ENCODE measurements around the gene SLC44A3.

SLC44A3 gene

GRCh38 chr1:94798462-94798861 is 21.7 kb upstream of the SLC44A3 start:
- in situ Hi-C loops (cut with HindIII; ENCODE audit: low sequenced_read_pairs) = loop anchor here (5.0 to 10.0 kb wide), 2 partner anchors 56 to 274 kb away; no protein-coding TSS in a partner anchor

DNA sequence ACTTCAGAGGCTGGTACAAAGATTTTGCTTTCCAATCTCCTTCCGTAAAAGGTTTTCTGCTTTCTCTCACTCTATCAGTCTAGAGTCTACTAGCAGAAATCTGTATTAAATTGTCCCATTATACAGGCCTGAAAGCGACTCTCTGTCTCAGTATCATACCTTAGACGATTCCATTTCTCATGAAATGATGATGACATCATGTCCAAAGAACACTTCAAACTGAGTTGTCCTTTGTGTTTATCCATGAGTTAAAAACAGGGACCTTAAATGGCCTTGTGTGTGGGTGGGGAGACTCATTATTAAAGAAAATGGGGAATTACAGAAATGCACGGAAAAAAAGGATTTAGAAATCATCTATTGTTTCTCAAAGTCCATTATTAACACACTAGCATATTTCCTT is 21.0 kb upstream of the SLC44A3 start:
- in situ Hi-C loops (cut with HindIII; ENCODE audit: low sequenced_read_pairs) = loop anchor here (5.0 to 10.0 kb wide), 2 partner anchors 57 to 274 kb away; no protein-coding TSS in a partner anchor

- in situ Hi-C loops (cut with HindIII; ENCODE audit: low sequenced_read_pairs) = no loop called here
Observed at GRCh38 chr1:94801919-94802546, 18.1 kb upstream of the SLC44A3 start.

- in situ Hi-C loops (cut with HindIII; ENCODE audit: low sequenced_read_pairs) = no loop called here
Observed at GRCh38 chr1:94803106-94803505, 17.1 kb upstream of the SLC44A3 start.

- in situ Hi-C loops (cut with HindIII; ENCODE audit: low sequenced_read_pairs) = no loop called here
Observed at GRCh38 chr1:94803517-94804441, 16.4 kb upstream of the SLC44A3 start.

GRCh38 chr1:94804442-94804837 is 15.7 kb upstream of the SLC44A3 start:
- in situ Hi-C loops (cut with HindIII; ENCODE audit: low sequenced_read_pairs) = no loop called here

DNA sequence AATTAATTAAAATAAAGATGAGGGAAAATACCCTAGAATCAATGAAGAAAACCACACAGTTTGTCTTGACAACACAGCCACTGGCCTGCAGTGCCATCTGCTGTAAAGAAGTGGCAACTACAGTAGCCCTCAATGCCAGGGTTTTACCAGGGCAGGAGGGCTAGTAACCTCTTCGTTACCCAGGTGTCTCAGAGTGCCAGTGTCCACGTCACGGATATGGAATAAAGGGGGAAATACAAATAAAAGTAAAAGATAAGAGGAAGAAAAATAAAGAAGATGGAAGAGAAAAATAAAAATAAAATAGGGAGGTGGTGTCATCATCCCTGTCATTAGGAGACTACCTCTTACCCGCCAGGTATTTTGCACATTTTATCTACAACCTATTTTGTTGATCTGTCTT is 14.2 kb upstream of the SLC44A3 start:
- in situ Hi-C loops (cut with HindIII; ENCODE audit: low sequenced_read_pairs) = no loop called here

DNA sequence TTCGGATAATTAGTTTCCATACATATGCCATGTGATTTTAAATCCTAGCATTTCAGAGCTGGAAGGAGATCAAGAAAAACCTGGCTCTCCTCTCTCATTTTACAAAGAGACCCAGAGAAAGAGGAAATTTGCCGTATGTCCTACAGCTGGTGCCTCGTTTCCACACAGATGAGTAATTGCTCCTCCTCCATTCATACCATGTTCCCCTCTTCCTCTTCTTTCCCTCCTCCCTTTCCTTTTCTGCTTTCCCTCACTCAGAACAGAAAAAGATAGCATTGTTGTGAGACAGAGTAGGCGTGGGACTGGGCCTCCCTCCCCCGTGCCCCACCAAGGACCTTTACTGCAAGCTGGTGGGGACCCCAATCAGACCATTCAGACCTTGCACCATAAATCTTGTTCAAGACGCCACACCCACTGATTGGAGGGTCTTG is 13.7 kb upstream of the SLC44A3 start:
- in situ Hi-C loops (cut with HindIII; ENCODE audit: low sequenced_read_pairs) = no loop called here

GRCh38 chr1:94807742-94808491 is 12.2 kb upstream of the SLC44A3 start:
- in situ Hi-C loops (cut with HindIII; ENCODE audit: low sequenced_read_pairs) = no loop called here

DNA sequence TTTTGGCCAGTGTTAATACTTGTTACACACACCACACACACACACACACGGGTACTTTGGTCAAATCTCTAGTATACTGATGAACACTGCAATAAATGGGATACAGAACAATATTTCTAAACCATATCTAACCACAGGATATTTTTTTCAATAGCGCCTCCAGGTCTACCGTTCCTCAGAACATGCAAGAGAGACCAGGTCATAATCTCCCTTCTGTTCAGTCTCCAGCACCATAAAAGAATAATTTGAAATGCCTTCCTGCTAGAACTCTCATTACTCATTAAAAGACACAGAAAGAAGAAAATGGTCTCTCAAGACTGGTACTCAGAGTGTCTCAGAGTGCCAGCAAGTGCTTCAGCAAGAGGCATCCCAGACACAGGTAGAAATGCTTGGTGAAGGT is 11.5 kb upstream of the SLC44A3 start:
- in situ Hi-C loops (cut with HindIII; ENCODE audit: low sequenced_read_pairs) = no loop called here

DNA sequence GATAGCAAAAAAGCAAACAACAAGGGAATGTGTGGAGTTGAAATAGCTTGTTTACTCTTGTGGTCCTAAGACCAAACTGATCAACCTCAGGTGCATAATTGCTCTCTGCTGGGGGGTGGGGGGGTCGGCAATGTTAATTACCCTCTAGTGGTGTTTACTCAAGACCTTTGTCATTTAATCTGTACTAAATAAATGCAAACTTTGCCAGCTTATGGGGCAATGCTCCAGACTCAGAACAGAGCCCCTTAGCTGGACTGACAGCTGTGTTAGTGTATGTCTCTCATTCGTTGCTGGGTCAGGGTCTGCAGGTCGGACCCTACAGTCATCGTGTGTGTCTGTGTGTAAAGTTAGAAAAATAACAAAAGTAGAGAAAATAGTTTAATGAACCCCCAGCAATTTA is 7.2 kb upstream of the SLC44A3 start:
- in situ Hi-C loops (cut with HindIII; ENCODE audit: low sequenced_read_pairs) = no loop called here

DNA sequence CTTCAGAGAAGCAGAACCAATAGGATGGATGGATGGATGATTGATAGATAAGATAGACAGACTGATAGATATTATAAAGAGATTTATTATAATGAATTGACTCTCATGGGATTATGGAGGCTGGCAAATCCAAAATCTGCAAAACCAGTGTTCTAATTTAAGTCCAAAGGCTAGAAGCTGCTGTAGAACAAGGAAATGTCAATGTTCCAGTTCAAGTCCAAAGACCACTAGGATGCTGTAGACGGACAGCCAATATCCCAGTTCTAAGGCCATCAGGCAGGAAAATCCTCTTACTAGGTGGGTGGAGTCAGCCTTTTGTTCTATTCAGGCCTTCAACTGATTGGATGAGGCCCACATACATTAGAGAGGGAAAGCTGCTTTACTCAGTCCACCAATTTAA is 4.1 kb upstream of the SLC44A3 start:
- in situ Hi-C loops (cut with HindIII; ENCODE audit: low sequenced_read_pairs) = no loop called here

DNA sequence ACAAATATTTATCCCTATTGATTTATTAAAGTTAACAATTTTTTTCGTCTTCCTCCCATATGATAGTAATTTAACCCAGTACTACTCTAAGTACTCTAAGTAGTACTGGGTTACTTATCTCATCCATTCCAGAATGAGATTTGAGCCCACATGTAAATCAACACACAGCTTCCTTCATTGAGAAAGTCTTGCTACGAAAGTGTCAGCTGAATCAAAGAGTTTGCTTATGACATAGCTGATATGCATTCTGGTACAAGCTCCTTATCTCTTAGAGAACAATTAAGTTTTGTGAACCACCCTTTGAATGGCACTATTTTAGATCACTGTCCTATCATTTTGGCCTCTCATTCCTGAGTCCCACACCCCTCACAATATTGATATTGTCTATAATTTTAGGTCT is 2.4 kb upstream of the SLC44A3 start:
- in situ Hi-C loops (cut with HindIII; ENCODE audit: low sequenced_read_pairs) = no loop called here

DNA sequence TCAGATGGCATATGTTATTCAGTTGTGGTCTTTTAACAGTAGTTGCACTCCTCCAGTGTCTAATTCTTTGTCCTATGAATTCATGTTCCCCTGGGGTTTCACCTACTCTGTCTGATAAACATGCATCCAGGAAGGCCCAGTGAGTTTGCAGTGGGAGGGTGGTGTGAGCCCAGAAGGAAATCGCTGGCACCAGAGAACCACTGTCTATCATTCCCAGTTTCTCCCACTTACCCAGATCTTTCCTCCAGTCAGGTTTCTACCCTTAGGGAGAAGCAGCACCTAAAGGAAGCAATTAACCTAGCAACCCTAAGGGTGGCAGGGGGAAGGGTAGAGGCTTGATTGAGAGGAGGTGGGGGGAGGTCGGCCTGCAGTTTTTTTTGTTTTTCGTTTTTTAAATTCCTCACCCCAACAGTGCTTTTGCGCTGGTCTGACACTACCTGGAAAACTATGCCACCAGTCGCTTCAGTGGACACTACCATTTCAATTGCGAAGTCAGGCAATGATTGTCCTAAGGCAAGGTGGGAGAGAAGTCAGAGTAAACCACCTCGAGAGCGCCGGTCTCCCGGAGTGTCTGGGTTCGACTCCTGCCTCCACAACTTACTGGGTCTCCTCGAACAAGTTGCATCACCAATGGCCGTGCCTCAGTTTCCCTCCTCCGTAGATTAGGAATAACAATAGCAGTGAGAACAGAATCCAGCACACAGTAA is 766 bp upstream of the SLC44A3 start:
- in situ Hi-C loops (cut with HindIII; ENCODE audit: low sequenced_read_pairs) = no loop called here

DNA sequence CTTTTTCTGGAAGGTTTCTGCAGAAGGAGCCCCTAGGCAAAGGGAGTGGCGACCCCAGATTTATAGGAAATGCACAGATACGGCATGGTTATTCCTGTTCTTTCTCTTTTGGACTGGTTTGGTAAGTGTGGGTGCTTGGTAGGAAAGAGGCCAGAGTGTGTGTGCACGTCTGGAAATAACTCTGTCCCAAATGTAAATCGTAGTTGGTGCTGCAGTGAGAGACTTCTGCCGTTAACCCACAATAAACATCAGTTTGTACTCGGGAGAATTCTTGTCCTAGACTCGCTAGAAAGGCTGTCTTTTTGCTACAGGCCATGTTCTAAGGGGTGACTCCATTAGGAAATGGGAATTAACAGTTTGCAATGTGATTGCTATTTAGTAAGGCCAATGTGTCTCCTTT is 779 bp downstream of the SLC44A3 start:
- in situ Hi-C loops (cut with HindIII; ENCODE audit: low sequenced_read_pairs) = no loop called here

- in situ Hi-C loops (cut with HindIII; ENCODE audit: low sequenced_read_pairs) = no loop called here
Observed at GRCh38 chr1:94821636-94822305, 1.6 kb downstream of the SLC44A3 start.

DNA sequence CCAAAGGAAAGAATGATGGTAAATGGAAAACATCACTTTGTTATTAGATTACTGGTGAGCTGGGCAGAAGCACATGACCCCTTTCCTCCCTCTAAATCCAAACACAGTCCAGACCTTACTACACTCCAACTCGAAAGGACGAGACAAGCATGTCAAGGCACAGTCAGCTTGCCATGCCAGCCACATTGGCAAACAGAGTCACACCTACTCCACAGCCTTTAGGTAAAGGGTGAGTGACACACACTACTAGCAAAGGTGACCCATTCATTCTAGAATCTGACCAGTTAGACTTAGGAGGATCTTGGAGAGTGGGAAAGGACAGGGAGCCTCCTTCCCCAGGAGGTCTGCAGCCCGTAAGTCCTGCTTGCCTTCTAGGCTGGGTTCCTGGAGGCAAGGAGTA is 3.0 kb downstream of the SLC44A3 start:
- in situ Hi-C loops (cut with HindIII; ENCODE audit: low sequenced_read_pairs) = no loop called here

- in situ Hi-C loops (cut with HindIII; ENCODE audit: low sequenced_read_pairs) = no loop called here
Observed at GRCh38 chr1:94825936-94826335, 5.8 kb downstream of the SLC44A3 start.

DNA sequence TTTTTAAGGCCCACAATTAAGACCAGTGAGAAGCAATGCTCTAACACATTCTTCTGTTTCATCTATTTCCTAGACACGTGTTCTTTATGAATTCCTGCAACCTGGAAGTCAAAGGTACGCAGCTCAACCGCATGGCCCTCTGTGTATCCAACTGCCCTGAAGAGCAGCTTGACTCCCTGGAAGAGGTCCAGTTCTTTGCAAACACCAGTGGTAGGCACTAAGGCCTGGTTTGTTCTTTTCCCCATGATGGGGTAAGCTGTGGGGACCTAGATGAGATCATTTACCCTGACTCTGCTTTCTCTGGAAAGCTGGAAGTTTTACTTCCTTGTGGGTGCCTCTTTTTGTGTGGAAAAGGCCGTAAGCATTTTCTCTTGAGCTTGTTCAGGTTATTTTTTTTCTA is 7.3 kb downstream of the SLC44A3 start:
- in situ Hi-C loops (cut with HindIII; ENCODE audit: low sequenced_read_pairs) = no loop called here

DNA sequence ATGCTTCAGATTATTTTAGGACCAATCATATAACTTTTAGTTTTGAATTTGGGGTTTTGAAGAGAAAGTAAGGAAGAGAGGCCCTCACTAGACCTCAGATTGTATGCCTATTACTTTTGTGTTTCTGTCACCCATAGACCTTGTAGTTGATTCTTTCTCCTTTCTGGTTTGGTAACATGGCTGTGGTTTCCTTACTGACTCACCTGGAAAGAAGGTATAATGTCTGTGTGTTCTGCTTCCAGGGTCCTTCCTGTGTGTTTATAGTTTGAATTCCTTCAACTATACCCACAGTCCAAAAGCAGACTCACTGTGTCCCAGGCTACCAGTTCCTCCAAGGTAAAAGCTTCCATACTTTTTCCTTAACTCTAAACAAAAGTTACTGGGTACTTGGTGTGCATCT is 8.1 kb downstream of the SLC44A3 start:
- in situ Hi-C loops (cut with HindIII; ENCODE audit: low sequenced_read_pairs) = no loop called here

Data from endothelial cell of hepatic sinusoid (primary cell).